Cardiac muscle cell (in vitro differentiated cells and primary cell): Measurements from ENCODE around the gene NUDT5. TPM values are rescaled to one million over a fixed set of nuclear protein-coding genes. Genes with fewer than 3 reads are reported as not detected.
"Not testable (repeated sequence)": the region's sequence is repeated elsewhere in the genome, so short reads cannot be mapped to it uniquely, and the experiment has no call there.

Experiments used
- DNase-seq, 2 donors: peaks; one replicate each; pipeline versions ENCODE4 v3.0.0 to v3.0.0-alpha.2; 2010 to 2017; ENCODE audit warnings: low read depth in 1 of 2, low spot score in 1 of 2
- H3K27ac ChIP-seq: fragments of 200-600 bp; sonication (generic); 2 replicates; pipeline ENCODE4 v1.5.1; 2016
- H3K27me3 ChIP-seq: fragments of 200-600 bp; sonication (generic); 2 replicates; pipeline ENCODE4 v1.6.0; 2016; ENCODE audit warnings: control low read depth
- H3K36me3 ChIP-seq: fragments of 200-600 bp; sonication (generic); 2 replicates; pipeline ENCODE4 v1.5.1; 2016; ENCODE audit warnings: control low read depth
- H3K4me1 ChIP-seq: fragments of 200-600 bp; sonication (generic); 2 replicates; pipeline ENCODE4 v1.8.1; 2017; ENCODE audit warnings: low read depth, mild to moderate bottlenecking, mixed run types
- H3K4me3 ChIP-seq: fragments of 200-600 bp; sonication (generic); 2 replicates; pipeline ENCODE4 v1.5.1; 2016; ENCODE audit warnings: mild to moderate bottlenecking
- H3K9me3 ChIP-seq: fragments of 200-600 bp; sonication (generic); 2 replicates; pipeline ENCODE4 v1.5.1; 2017; ENCODE audit warnings: low read depth, mild to moderate bottlenecking, control low read depth
- CTCF ChIP-seq: IDR thresholded peaks from 2 replicates; pipeline ENCODE4 v1.5.1; 2012; ENCODE audit warnings: low read depth, mild to moderate bottlenecking, low read length
- polyA plus RNA-seq: library from polyadenylated mRNA; unstranded; fragments of >200 nt; fragmentation: Nextera tagmentation; extraction: Ambion mirVana; gene quantifications from 2 replicates; pipeline ENCODE4 v1.2.1, GENCODE V29; 2016
- total RNA-seq: library from RNA; depleted of rRNA; stranded (reverse); fragments of >200 nt; gene quantifications from 2 replicates; pipeline ENCODE4 v1.2.3, GENCODE V29; 2016

NUDT5 gene
- total and polyA plus RNA-seq, 2 experiments from 2014 or later = 49.3 to 122 TPM

DNA sequence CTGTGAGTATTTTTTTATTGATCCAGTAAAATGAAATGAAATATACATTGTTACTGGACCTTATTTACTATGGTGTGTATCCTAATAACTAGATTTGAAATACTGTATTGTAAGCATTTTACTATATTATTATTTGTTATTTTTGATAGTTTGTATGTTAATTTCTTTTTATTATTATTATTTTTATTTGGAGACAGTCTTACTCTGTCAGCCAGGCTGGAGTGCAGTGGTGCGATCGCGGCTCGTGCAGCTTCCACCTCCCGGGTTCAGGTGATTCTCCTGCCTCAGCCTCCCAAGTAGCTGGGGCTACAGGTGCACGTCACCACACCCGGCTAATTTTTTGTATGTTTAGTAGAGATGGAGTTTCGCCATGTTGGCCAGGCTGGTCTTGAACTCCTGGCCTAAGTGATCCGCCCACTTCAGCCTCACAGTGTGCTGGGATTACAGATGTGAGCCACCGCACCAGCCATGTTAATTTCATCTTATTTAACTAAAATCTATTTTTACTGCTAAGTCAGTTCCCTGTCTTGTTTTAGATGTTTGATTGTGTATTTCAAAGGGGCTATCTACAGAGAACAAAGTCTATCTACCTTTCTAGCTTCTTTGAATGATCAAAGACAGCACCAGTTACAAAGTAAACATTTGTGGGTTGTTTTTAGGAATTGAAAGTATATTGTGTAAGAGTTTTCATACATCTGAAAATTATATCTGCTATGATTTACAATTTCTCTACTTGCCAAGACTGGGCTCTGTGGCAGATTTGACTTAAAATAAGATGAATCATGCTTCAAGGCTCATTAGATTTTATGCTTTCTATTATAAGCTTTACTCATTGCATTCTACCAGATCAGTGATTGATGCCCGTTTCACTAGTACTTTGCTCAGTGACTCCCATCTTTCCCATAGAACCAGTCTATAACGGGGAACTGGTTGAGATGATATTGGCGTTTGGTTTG, 41.9 kb upstream of the NUDT5 start:
- H3K9me3 ChIP-seq = no peaks in the 10 kb centered on the region
- H3K36me3 ChIP-seq = peaks cover 24% of the 10 kb centered on the region
- no peak for TF ChIP-seq CTCF
- no peak for DNase-seq
- H3K4me1 ChIP-seq = peaks cover 15% of the 10 kb centered on the region
- H3K27me3 ChIP-seq = no peaks in the 10 kb centered on the region
- no peak overlapping the region for H3K4me3 ChIP-seq
- no peak overlapping the region for H3K27ac ChIP-seq

DNA sequence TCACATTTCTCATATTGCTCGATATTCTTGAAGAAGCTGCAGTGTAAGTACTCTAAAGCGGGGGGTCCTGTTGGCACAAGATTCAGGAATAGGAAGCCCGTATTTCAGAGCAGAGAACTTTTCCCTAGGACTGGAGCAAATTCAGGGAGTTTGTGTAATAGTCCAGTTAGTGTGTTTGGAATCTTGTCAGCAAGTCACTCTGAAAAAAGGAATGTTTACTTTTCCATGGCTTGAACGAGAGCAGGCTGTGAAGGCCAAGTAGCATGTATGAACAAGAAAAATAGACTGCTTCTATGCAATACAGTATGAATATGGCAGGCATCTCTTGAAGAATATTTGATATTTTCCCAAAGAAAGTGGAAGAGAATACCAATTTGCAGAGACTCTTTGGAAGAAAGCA, 40.1 kb upstream of the NUDT5 start:
- no peak for TF ChIP-seq CTCF
- no peaks in the 10 kb centered on the region for H3K9me3 ChIP-seq

DNA sequence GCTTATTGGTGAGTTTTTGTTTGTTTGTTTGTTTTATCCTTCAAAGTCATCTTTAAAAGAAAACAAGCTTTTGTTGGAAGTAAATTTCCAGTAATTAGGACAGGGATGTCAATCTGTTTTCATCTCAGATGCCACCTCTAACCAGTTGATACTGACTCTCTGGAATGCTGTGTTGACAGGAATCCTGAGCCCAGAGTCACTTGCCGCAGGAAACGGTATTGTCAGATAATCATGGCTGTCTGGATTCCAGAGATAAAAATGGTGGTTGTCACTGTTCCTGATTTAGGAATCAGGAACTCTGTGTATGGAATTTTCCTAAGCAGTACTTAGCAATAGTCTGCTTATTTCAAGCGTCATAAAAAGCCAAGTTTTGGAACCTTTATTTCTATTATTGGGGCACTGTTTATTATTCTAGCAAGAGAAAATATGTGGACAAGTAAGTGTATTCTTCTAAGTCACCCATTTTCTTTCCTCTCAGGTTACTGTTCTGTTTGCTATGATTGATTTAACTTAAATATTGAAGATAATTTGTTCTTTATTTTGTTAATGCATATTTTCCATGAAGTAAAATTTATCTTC, 39.5 kb upstream of the NUDT5 start:
- peak overlapping the region; percentile 94 for H3K27ac ChIP-seq
- H3K36me3 ChIP-seq = peaks cover 39% of the 10 kb centered on the region
- no peak for TF ChIP-seq CTCF
- no peaks in the 10 kb centered on the region for H3K9me3 ChIP-seq
- no peaks in the 10 kb centered on the region for H3K27me3 ChIP-seq
- H3K4me3 ChIP-seq = no peak overlapping the region
- H3K4me1 ChIP-seq = peaks cover 11% of the 10 kb centered on the region
- peak in 1 of 2 donors; percentile 54 for DNase-seq

More for the DNA sequence above, 40.1 kb upstream of the NUDT5 start:
- H3K27me3 ChIP-seq = no peaks in the 10 kb centered on the region
- H3K4me1 ChIP-seq = peaks cover 11% of the 10 kb centered on the region
- DNase-seq = no peak
- H3K27ac ChIP-seq = peak overlapping the region; percentile 94
- H3K36me3 ChIP-seq = peaks cover 33% of the 10 kb centered on the region
- H3K4me3 ChIP-seq = no peak overlapping the region

GRCh38 chr10:12234687-12235086, 39.0 kb upstream of the NUDT5 start:
- H3K36me3 ChIP-seq = peaks cover 40% of the 10 kb centered on the region
- H3K9me3 ChIP-seq, H3K4me3 ChIP-seq, H3K27me3 ChIP-seq, DNase-seq: not testable (repeated sequence)
- H3K27ac ChIP-seq = peak overlapping the region; percentile 94
- H3K4me1 ChIP-seq = peaks cover 11% of the 10 kb centered on the region

DNA sequence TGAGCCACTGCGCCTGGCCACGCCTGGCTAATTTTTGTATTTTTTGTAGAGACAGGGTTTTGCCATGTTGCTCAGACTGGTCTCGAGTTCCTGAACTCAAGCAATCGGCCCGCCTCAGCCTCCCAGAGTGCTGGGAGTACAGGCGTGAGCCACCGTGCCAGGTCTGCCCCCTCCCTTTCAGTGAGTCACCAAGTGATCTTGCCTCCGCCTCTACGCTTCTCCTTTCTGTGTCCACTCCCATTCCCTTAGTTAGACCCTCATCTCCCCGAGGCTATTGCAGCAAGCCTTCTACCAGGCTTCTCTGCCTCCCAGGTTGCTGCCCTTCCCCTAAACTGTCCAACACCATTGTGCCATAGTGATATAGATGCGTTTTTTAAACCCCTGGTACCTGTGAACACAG, 33.2 kb upstream of the NUDT5 start:
- Histone ChIP-seq H3K9me3 (no peaks in the 10 kb centered on the region), H3K4me1 (no peaks in the 10 kb centered on the region), H3K36me3 (peaks cover 16% of the 10 kb centered on the region), H3K27me3 (no peaks in the 10 kb centered on the region), H3K4me3 (no peak overlapping the region), H3K27ac (no peak overlapping the region)
- DNase-seq = no peak
- TF ChIP-seq CTCF = no peak

DNA sequence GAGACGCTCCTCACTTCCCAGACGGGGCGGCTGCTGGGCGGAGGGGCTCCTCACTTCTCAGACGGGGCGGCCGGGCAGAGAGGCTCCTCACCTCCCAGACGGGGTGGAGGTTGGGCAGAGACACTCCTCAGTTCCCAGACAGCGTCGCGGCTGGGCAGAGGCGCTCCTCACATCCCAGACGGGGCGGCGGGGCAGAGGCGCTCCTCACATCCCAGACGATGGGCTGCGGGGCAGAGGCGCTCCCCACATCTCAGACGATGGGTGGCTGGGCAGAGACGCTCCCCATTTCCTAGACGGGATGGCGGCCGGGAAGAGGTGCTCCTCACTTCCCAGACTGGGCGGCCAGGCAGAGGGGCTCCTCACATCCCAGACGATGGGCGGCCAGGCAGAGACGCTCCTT, 30.7 kb upstream of the NUDT5 start:
- not testable (repeated sequence) for H3K4me1 ChIP-seq, H3K36me3 ChIP-seq, H3K4me3 ChIP-seq, H3K9me3 ChIP-seq, H3K27me3 ChIP-seq, H3K27ac ChIP-seq, DNase-seq
